Kidney glomerular epithelial cell (primary cell): ENCODE data around the gene ITPRIPL2.

Experiments
- DNase-seq: peaks from one replicate; lab custom pipeline; 2025; lab: John Stamatoyannopoulos, UW

The ITPRIPL2 gene

DNA sequence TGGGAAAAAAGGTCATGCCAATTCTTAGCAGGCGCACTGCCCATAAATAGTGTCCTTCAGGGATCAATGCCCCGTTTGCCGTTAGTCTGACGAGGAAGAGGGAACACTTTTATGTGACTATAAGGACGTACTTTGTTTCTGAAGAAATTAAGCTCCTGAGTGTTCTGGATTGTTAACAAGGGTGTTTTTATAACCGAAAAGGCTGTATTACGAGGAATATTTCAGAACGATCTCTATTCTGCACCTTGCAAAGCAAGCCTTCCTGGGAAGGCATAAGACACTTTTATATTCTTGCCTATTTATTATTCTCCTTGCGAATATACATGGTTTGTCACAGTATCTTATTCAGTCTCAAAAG is 29.8 kb downstream of the ITPRIPL2 start:
- DNase-seq: no peak

DNA sequence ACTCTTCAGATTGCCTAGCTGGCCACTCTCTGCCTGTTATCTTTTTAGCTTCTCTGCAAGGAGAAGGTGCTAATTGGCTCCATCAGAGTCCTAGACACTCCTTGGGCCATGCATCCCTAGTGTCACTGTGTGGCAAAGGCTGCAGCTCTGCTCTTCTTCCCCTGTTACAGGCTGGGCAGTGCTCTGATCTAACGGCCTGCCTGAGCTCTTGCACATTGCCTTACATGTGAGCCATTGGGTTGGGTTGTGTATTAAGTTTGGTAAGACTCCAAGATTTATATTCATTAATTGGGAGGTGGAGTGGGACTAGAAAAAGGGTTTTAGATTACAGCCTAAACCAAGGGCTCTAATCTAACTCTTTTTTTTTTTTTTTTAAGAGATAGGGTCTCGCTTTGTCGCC is 31.2 kb downstream of the ITPRIPL2 start:
- no peak for DNase-seq

DNA sequence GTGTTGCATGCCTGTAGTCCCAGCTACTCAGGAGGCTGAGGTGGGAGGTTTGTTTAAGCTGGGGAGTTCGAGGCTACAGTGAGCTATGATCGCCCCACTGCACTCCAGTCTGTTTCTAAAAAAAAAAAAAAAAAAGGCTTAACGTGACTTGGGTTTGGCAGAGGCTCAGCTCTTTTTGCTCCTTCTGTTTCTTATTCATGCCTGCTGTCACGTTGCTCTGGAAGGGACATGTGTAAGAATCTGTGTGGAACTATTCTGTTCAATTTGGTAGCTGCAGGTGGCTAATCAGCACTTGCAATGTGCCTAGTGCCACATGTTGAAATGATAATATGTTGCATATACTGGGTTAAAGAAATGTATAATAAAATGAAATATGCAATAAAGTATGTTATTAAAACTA is 33.4 kb downstream of the ITPRIPL2 start:
- DNase-seq: no peak

DNA sequence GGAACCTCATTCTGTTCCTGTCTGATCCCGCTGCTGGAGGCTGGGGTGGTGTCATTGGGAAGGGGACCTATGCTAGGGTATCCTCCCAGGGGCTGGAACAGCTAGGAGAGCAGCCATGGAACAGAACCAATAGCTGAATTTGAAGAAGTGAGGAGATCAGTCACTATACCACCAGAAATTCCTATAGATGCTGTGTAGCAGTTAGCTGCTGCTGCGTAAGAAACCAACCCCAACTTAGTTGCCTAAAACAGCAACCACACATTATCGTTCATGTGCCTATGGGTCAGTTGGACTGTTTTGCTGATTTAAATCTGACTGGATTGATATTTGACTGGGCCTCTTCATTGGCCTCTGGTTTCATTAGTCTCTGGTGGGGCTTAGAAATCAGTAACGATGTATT is 33.9 kb downstream of the ITPRIPL2 start:
- no peak for DNase-seq

DNA sequence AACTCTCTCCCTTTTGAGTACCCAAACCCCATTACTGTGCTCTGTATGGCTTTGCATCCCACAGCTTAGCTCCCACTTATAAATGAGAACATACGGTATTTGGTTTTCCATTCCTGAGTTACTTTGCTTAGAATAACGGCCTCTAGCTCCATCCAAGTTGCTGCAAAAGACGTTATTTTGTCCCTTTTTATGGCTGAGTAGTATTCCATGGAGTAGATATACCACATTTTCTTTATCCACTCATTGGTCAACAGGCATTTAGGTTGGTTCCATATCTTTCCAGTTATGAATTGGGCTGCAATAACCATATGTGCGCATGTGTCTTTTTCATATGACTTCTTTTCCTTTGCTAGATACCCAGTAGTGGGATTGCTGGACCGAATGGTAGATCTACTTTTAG is 34.4 kb downstream of the ITPRIPL2 start:
- no peak for DNase-seq

DNA sequence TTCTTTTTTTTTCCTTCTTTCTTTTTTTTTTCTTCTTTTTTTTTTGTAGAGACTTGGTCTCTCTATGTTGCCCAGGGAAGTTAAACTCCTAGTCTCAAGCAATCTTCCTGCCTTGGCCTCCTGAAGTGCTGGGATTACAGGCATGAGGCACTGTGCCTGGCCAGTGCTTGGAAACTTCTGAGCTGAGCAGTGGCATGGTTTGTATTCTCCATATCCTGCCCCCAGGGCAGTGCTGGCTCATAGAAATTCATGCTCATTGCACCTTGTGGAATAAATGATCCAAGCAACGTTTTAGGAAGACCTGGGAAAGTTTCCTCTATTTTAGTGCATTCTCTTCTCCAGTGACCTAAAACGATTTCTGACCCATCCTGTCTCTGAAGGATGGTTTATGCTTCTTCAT is 37.5 kb downstream of the ITPRIPL2 start:
- no peak for DNase-seq

DNA sequence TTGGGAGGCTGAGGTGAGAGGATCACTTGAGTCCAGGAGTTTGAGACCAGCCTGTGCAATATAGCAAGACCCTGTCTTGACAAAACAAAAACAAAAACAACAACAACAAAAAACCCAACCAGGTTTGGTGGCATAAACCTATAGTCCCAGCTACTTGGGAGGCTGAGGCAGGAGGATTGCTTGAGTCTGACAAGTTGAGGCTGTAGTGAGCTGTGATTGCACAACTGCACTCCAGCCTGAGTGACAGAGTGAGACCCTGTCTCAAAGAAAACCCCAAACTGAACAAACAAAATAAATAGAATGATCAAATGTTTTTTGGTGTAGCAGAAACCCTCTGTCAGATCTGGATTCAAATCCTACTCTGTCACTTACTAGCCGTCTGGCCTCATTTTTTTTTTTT is 38.3 kb downstream of the ITPRIPL2 start:
- no peak for DNase-seq

DNA sequence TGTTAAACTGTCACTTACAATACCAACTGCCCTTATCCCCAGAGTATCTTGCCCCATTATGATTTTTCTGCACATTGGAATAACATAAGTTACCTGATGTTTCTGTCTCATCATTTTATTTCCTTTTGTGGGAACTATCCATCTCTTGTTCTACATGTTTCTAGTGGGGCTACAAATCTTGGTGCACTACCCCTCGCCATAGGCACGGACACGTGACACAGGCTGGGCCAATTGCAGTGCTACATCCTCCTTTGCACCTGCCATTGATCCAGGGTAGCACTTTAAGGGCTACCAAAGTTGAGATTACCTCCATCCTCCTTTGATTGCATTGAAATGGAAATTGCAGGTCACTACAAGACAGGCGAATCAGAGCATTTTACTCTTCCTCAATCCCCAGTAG is 40.1 kb downstream of the ITPRIPL2 start:
- DNase-seq: no peak

DNA sequence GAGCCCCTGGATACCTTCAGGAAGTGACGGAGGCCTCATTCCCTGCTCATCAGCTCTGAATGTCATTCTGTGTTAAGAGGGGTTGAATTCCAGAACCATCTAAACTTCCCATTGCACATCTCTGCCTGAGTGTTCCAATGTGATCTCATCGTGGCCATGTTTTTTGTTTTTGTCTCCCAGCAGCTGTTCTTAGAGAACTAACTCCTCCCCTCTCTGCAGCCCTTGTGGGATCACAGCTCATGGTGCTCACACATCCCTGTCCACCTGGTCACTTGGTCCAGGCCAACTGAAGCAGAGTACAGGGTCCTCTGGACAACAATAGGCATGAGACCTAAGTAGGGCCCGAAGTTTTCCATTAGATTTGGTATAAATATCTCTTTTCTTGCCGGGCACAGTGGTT is 48.3 kb downstream of the ITPRIPL2 start:
- DNase-seq: no peak

DNA sequence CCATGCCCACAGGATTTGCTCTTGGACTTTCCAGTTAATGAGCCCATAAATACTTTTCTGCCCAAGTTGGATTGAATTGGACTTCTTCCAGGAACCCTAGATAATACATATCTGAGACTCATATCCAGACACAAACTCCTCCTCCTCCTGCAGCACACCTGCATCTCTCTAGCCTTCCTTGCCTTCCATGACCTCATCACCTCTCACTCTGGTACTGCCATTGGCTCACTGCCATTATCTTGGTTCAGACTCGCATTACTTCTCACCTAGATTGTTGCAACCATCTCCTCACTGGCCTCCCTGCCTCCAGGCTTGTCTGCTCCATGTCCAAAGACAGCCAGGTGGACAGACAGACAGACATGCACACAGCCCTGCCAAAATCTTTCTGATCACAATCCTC is 49.5 kb downstream of the ITPRIPL2 start:
- DNase-seq: no peak

DNA sequence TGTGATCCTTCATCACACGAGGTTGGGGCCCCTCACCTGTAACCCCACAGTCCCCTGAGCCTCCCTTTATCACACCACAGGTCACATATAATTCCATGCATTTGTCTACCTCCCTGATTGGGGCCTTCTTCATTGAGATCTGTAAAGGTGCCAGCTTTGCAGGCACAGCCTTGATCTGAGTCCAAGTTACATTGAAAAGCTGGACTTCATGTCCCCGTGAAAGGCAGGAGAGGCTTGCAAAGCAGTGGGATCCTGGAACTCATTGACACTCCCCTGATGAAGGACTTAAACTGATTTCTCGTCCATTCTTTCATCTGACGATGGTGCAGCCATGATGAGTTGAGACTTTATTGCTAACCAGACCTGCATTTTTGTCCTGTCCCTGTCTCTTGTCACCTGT is 50.5 kb downstream of the ITPRIPL2 start:
- no peak for DNase-seq

DNA sequence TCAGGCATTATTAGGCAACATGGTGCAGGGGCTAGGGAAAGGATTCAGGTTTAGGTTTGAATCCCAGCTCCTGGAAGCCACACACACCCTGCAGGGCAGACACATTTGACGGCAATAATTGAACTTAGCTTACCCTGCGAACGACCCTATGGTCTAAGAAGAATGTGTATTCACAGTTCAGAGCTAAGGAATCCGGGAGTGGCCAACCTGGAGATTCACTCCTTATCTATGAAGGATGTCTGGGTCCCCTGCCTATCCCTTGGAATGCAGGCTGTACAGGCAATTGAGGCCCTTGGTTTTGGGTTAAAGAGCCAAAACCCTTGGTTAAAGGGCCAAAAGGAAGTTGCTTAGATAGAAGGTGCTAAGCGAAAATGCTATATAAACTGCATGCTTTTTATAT is 51.3 kb downstream of the ITPRIPL2 start:
- DNase-seq: no peak

DNA sequence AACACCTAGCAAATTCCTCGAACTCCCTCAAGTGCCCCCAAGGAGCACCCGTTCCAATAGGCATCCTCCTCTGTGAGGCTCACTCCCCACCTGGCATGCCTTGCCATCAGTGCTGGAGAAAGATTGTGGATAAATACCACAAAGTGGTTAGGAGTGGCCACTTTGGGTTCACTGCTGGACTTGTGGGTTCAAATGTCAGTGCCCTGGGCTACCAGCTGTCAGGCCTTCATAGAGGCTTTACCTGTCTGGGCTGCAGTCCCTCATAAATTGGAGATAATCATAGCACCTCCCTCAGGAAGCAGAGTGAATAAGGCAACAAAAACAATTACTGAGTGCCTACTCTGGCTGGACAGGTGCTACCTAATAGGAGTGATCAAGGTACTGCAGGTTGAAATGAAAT is 52.7 kb downstream of the ITPRIPL2 start:
- no peak for DNase-seq

DNA sequence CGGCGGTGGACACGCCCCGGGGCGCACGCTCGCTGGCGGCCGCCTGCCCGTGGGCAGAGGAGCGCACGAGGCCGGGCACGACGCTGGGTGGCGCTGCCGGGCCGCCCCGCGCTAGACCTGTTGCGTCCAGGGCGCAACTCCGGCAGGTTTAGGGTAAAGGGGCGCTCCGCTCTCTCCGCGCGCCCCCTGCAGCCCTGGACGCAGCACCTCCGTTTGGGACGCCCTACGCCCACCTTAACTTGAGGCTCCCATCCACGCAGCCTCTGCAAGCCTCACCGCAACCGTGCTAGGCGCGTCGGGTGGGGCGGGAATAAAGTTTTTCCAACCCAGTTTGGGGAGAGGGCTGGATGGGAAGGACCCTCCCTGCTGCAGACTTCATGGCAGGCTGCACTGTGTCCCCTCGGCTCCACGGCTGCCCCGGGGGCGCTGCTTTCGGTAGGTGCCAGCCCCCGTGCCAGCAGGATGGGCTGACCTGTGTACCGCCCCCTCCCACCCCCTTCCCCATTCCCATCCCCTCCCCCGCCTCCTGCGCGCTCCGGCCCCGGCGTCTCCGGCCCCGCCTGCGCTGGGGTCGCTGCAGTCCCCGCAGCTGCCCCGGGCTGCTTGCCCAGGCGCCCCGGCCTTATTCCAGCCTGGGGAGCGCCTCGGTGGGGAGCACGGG is 54.1 kb downstream of the ITPRIPL2 start, which contains the start of gene SYT17:
SYT17 (plus strand) TSS at position 531 of the 661 bp plus-strand sequence. CDS start 407 bp downstream, outside the sequence.
- peak; percentile 10 for DNase-seq

DNA sequence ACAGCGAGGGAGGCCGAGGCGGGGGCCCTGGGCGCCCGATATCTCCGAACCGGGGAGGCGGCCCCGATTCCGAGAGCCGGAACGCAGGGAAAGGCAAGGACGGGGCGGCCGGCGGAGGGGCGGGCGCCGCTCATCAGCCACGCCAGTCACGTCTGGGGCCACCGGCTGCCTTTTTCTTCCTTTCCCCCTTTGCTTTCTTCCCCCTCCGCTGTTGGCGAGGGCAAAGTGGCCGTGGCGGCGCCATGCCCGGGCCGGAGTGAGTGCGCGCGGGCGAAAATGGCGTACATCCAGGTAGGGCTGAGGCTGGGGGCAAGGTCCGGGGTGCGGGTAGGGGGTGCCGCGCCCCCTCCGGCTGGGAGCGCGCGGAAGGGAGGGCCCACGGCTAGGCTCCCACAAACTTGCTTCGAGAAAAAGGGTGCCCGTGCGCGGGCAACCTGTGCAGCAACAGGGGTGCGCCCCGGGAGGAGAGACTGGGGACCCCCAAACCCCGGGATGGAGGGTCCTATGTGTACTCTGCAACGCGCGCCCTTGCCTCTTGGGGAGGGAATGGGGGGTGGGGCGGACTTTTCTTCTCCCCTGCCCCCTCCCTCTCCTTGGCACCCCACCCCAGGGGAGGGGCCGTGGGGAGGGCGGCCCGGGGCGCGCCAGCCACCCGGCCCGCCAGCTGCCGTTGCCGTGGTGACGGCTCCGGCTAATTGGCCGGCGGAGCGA is 54.8 kb downstream of the ITPRIPL2 start:
- no peak for DNase-seq

DNA sequence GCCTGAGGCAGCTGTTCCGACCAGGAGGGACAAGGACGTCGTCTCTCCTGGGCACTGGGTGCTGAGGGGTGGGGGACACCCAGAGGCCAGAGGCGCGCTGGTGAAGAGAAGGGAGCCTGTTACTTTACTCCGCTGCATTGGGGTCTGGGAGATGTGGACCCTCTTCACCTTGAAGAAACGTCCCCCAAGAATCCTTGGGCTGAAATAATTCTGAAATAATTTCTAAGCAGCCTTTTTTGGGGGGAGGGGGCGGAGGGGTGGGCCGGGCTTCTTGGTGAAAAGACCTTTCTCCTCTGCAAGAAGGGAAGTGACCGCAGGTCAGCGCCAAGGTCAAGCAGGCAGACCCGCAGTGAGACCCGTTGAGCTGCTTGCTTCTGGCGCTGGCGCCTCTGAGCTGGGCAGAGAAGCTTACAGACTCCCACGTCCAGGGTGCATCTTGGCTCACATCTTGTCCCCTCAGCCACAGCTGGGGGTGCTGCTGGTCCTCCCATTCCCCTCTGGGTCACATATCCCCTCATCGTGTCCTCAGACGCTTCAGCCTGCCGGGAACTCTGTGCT is 55.4 kb downstream of the ITPRIPL2 start:
- no peak for DNase-seq

DNA sequence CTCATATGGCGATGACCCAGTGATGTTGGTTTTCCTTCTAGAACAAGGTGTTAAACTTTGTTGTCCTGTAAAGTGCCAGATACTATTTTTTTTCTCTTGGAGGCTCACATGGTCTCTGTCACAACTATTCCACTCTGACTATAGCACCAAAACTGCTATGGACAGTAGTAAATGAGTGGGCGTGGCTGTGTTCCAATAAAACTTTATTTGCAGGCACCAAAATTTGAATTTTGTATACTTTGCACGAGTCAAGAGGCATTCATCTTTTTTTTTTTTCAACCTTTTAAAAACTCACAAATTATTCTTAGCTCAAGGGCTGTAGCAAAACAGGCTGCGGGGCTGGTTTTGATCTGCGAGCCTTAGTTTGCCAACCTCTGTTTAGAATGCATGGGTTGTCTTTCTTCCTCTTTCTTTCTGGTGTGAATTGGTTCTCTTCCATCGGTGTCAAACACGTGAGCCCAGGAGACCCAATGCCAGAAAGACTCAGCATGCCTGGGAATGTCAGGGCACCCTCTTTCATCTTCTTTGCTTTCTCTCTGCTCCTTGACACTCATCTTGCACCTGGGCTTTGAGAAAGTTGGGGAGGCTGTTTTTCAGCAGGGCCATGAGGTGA is 56.4 kb downstream of the ITPRIPL2 start:
- DNase-seq: no peak
